WTC11 (cell line): ENCODE measurements around the gene NOX5.

Experiments used
- NR2C2 ChIP-seq: sonication (generic); formaldehyde crosslinking; IDR thresholded peaks from 2 replicates; pipeline ENCODE4 v1.8.0; 2022; ENCODE audit warnings: mild to moderate bottlenecking, missing genetic modification reagents
- NR3C1 ChIP-seq: sonication (generic); formaldehyde crosslinking; conservative IDR thresholded peaks from 2 replicates; pipeline ENCODE4 v1.8.1; 2023; ENCODE audit warnings: low read depth, mild to moderate bottlenecking, missing genetic modification reagents
- SP1 ChIP-seq: sonication (generic); formaldehyde crosslinking; conservative IDR thresholded peaks from 2 replicates; pipeline ENCODE4 v1.8.1; 2022; ENCODE audit warnings: missing genetic modification reagents
- TEAD1 ChIP-seq: sonication (generic); formaldehyde crosslinking; IDR thresholded peaks from 2 replicates; pipeline ENCODE4 v1.8.0; 2022; ENCODE audit warnings: mild to moderate bottlenecking, missing genetic modification reagents
- ZNF671 ChIP-seq: fragments of 250-450 bp; sonication (Bioruptor Pico); IDR thresholded peaks from 2 replicates; pipeline ENCODE4 v1.8.0; 2021; ENCODE audit warnings: mild to moderate bottlenecking
- TF ChIP-seq, protein P1 (sequence below): fragments of 200-600 bp; IDR thresholded peaks from 2 replicates; pipeline ENCODE4 v1.8.0; 2022; ENCODE audit warnings: antibody characterized with exemption
- TF ChIP-seq, protein P2 (sequence below): sonication (generic); formaldehyde crosslinking; IDR thresholded peaks from 2 replicates; pipeline ENCODE4 v1.8.1; 2022; ENCODE audit warnings: low read depth, missing genetic modification reagents, borderline replicate concordance
- TF ChIP-seq, protein P3 (sequence below): sonication (generic); formaldehyde crosslinking; IDR thresholded peaks from 2 replicates; pipeline ENCODE4 v1.8.0; 2022; ENCODE audit warnings: mild to moderate bottlenecking, missing genetic modification reagents
- TF ChIP-seq, protein P4 (sequence below): sonication (generic); formaldehyde crosslinking; IDR thresholded peaks from 2 replicates; pipeline ENCODE4 v1.8.1; 2023; ENCODE audit warnings: mild to moderate bottlenecking, missing genetic modification reagents

DNA sequence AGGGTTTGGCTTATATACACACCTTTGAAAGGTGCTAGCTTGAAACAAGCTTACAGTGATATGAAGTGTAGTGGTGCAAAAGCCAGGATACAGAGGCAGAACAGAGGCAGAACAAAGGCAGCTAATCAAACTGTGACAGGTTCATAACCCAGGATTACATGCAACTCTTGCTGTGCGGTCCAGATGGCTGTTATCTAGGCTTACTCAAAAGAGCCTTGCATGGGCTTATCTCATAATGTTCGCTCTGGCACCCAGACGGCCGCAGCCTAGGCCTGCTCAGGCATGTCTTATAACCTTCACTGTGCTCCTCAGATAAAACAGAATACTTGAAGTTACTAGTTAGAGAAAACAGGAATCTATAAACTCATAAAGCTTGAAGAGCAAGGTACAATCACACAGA, 22.8 kb upstream of the NOX5 start:
- TF ChIP-seq ZNF671 (CRISPR knock-in tag) (no peak), SP1 (CRISPR knock-in tag) (no peak), NR3C1 (CRISPR knock-in tag) (no peak), NR2C2 (CRISPR knock-in tag) (no peak), TEAD1 (no peak)
- TF ChIP-seq, protein P1, sequence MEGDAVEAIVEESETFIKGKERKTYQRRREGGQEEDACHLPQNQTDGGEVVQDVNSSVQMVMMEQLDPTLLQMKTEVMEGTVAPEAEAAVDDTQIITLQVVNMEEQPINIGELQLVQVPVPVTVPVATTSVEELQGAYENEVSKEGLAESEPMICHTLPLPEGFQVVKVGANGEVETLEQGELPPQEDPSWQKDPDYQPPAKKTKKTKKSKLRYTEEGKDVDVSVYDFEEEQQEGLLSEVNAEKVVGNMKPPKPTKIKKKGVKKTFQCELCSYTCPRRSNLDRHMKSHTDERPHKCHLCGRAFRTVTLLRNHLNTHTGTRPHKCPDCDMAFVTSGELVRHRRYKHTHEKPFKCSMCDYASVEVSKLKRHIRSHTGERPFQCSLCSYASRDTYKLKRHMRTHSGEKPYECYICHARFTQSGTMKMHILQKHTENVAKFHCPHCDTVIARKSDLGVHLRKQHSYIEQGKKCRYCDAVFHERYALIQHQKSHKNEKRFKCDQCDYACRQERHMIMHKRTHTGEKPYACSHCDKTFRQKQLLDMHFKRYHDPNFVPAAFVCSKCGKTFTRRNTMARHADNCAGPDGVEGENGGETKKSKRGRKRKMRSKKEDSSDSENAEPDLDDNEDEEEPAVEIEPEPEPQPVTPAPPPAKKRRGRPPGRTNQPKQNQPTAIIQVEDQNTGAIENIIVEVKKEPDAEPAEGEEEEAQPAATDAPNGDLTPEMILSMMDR = no peak
- TF ChIP-seq, protein P2, sequence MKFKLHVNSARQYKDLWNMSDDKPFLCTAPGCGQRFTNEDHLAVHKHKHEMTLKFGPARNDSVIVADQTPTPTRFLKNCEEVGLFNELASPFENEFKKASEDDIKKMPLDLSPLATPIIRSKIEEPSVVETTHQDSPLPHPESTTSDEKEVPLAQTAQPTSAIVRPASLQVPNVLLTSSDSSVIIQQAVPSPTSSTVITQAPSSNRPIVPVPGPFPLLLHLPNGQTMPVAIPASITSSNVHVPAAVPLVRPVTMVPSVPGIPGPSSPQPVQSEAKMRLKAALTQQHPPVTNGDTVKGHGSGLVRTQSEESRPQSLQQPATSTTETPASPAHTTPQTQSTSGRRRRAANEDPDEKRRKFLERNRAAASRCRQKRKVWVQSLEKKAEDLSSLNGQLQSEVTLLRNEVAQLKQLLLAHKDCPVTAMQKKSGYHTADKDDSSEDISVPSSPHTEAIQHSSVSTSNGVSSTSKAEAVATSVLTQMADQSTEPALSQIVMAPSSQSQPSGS (CRISPR knock-in tag) = no peak
- TF ChIP-seq, protein P3, sequence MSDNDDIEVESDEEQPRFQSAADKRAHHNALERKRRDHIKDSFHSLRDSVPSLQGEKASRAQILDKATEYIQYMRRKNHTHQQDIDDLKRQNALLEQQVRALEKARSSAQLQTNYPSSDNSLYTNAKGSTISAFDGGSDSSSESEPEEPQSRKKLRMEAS (CRISPR knock-in tag) = no peak
- TF ChIP-seq, protein P4, sequence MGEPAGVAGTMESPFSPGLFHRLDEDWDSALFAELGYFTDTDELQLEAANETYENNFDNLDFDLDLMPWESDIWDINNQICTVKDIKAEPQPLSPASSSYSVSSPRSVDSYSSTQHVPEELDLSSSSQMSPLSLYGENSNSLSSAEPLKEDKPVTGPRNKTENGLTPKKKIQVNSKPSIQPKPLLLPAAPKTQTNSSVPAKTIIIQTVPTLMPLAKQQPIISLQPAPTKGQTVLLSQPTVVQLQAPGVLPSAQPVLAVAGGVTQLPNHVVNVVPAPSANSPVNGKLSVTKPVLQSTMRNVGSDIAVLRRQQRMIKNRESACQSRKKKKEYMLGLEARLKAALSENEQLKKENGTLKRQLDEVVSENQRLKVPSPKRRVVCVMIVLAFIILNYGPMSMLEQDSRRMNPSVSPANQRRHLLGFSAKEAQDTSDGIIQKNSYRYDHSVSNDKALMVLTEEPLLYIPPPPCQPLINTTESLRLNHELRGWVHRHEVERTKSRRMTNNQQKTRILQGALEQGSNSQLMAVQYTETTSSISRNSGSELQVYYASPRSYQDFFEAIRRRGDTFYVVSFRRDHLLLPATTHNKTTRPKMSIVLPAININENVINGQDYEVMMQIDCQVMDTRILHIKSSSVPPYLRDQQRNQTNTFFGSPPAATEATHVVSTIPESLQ (CRISPR knock-in tag) = no peak
